ENCODE results near the gene CLASP1.

DNA sequence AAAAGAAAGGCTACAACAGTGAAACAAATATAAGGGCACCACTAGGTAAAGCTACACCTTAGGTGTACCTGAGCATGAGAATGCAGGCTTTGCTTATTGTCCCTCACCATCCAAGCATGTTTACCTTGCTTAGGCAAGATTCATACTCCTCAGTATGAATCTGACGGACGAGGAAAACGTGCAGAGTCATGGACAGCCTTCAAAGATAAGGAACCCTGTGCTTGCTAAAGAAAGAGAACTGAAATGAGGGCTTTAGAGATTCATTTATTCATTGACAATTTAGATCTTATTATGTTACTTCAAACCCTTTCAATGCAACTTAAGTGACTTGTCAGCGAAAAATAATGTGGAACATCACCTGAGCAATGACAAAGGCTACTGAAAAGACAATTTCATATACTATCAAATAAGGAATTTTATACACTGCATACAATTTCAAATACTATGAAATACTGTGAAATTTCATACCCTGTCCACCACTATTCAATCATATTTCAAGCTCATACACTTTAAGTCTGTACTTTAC is 21.7 kb downstream of the CLASP1 start:
- TF ChIP-seq POLR2A (IDR thresholded peaks at IDR 0.05), result no peak
- TF ChIP-seq, protein P1, sequence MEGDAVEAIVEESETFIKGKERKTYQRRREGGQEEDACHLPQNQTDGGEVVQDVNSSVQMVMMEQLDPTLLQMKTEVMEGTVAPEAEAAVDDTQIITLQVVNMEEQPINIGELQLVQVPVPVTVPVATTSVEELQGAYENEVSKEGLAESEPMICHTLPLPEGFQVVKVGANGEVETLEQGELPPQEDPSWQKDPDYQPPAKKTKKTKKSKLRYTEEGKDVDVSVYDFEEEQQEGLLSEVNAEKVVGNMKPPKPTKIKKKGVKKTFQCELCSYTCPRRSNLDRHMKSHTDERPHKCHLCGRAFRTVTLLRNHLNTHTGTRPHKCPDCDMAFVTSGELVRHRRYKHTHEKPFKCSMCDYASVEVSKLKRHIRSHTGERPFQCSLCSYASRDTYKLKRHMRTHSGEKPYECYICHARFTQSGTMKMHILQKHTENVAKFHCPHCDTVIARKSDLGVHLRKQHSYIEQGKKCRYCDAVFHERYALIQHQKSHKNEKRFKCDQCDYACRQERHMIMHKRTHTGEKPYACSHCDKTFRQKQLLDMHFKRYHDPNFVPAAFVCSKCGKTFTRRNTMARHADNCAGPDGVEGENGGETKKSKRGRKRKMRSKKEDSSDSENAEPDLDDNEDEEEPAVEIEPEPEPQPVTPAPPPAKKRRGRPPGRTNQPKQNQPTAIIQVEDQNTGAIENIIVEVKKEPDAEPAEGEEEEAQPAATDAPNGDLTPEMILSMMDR (IDR thresholded peaks at IDR 0.05), result no peak
